Endometrial microvascular endothelial cells (primary cell): ENCODE measurements around the gene HOXC11. TPM values are rescaled to one million over a fixed set of nuclear protein-coding genes. Genes with fewer than 3 reads are reported as not detected.

ENCODE experiments used
- in situ Hi-C: cut with HindIII; loops from 2 replicates; pipeline ENCODE4 v1.10.0; 2017; ENCODE audit warnings: low sequenced_read_pairs, low pct_unique_long_range_greater_than_20kb; ENCODE audit errors: inconsistent ontology term
- total RNA-seq: library from RNA; depleted of rRNA; stranded (reverse); fragments of >200 nt; gene quantifications from one replicate; pipeline ENCODE4 v1.2.3, GENCODE V29; 2015; ENCODE audit errors: inconsistent ontology term

HOXC11 gene
- total RNA-seq, 1 donor from 2014 or later, result not detected

- in situ Hi-C loops, result no loop called here
These were observed 17.7 kb upstream of the HOXC11 start for GRCh38 chr12:53955036-53955775.

GRCh38 chr12:53955776-53956250 lies 17.1 kb upstream of the HOXC11 start:
- in situ Hi-C loops, result no loop called here

GRCh38 chr12:53956251-53956887 lies 16.6 kb upstream of the HOXC11 start:
- in situ Hi-C loops, result no loop called here

- in situ Hi-C loops, result no loop called here
These were observed 15.9 kb upstream of the HOXC11 start for GRCh38 chr12:53956914-53957536.

GRCh38 chr12:53958128-53958527 lies 14.8 kb upstream of the HOXC11 start:
- in situ Hi-C loops, result no loop called here

- in situ Hi-C loops, result no loop called here
These were observed 13.6 kb upstream of the HOXC11 start for GRCh38 chr12:53959314-53959713.

- in situ Hi-C loops, result no loop called here
These were observed 12.5 kb upstream of the HOXC11 start for GRCh38 chr12:53960187-53961024.

- in situ Hi-C loops, result no loop called here
These were observed 11.7 kb upstream of the HOXC11 start for GRCh38 chr12:53961025-53961761.

- in situ Hi-C loops, result no loop called here
These were observed 9.9 kb upstream of the HOXC11 start for GRCh38 chr12:53963005-53963404.

GRCh38 chr12:53963434-53964314 lies 9.3 kb upstream of the HOXC11 start:
- in situ Hi-C loops, result no loop called here

GRCh38 chr12:53964315-53964713 lies 8.6 kb upstream of the HOXC11 start:
- in situ Hi-C loops, result no loop called here

GRCh38 chr12:53965281-53966084 lies 7.4 kb upstream of the HOXC11 start:
- in situ Hi-C loops, result no loop called here

GRCh38 chr12:53966085-53966384 lies 6.9 kb upstream of the HOXC11 start:
- in situ Hi-C loops, result no loop called here

GRCh38 chr12:53966385-53967133 lies 6.4 kb upstream of the HOXC11 start:
- in situ Hi-C loops, result no loop called here

GRCh38 chr12:53967421-53967925 lies 5.5 kb upstream of the HOXC11 start:
- in situ Hi-C loops, result no loop called here
